ENCODE data around the gene ATOSA. TPM values are rescaled to one million over a fixed set of nuclear protein-coding genes. Genes with fewer than 3 reads are reported as not detected.

The ATOSA gene, protein sequence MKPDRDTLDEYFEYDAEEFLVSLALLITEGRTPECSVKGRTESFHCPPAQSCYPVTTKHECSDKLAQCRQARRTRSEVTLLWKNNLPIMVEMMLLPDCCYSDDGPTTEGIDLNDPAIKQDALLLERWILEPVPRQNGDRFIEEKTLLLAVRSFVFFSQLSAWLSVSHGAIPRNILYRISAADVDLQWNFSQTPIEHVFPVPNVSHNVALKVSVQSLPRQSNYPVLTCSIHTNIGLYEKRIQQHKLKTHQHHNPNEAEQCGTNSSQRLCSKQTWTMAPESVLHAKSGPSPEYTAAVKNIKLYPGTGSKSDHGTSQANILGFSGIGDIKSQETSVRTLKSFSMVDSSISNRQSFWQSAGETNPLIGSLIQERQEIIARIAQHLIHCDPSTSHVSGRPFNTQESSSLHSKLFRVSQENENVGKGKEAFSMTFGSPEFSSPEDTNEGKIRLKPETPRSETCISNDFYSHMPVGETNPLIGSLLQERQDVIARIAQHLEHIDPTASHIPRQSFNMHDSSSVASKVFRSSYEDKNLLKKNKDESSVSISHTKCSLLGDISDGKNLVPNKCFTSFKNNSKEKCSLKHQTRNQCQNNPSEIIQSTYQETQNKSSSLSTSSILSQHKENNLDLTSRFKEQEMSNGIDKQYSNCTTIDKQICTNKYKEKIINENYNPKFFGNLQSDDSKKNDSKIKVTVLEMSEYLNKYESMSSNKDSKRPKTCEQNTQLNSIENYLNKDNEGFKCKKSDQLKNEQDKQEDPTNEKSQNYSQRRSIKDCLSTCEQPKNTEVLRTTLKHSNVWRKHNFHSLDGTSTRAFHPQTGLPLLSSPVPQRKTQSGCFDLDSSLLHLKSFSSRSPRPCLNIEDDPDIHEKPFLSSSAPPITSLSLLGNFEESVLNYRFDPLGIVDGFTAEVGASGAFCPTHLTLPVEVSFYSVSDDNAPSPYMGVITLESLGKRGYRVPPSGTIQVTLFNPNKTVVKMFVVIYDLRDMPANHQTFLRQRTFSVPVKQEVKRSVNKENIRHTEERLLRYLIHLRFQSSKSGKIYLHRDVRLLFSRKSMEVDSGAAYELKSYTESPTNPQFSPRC
- total RNA-seq: 54.7 and 56.4 TPM in 2 replicates

GRCh38 chr15:52679232-52680040, at the start of gene ATOSA:
TSS of gene ATOSA (minus strand) at chr15:52679388. CDS start at chr15:52678021, 1,367 bp downstream.

Other genes starting within 250 kb of the ATOSA start
- gene MYO5A, start 150.5 kb downstream of the ATOSA start, total RNA-seq: 166 and 257 TPM in 2 replicates
- gene ARPP19, start 110.4 kb downstream of the ATOSA start, total RNA-seq: 256 and 300 TPM in 2 replicates
- gene ONECUT1, start 110.9 kb upstream of the ATOSA start, total RNA-seq: not detected in 2 replicates